ENCODE measurements around the gene EBF3.

The EBF3 gene

DNA sequence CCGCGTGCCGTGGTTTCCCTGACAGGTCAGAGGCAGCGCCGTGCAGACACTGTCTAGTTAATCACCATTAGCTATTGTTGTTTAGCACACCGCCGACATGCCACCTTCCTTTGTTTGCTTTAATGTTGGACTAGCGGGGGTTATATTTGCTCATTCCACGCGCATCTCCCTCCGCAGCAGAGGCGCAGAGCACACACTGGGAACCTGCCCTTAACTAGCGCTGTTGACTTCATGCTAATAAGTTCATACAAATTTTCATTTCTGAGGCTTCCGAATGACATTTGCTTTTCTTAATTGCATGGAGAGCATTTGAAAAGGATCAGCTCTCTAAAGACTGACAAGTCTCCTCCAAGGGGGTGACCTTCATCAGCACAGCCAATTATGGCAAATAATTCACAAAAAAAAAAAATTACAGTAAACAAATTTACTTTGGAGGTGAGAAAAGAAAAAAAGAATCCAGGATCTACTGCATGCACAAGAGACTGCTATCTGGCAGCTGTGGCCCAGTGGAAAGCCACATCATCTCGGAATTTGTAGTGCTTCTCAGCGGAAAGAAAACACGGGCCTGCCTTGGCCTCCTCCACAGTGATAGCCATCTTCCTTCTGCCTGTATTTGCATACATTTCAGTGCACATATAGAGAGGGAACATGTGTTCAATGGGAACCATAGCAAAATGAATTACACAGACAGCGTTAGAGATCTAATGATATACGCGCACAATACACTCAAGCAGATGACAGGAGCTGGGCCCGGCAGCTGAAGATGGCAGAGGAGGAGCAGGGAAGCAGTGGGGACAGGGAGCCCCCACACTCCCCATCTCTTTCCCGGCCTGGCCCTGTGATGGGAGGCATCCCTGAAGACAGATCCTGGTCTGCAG is 94.2 kb downstream of the EBF3 start:
- no peak for DNase-seq (ENCODE audit: low spot score)

- DNase-seq (ENCODE audit: low spot score), result no peak
Measured at GRCh38 chr10:129868449-129869035, 95.5 kb downstream of the EBF3 start.

DNA sequence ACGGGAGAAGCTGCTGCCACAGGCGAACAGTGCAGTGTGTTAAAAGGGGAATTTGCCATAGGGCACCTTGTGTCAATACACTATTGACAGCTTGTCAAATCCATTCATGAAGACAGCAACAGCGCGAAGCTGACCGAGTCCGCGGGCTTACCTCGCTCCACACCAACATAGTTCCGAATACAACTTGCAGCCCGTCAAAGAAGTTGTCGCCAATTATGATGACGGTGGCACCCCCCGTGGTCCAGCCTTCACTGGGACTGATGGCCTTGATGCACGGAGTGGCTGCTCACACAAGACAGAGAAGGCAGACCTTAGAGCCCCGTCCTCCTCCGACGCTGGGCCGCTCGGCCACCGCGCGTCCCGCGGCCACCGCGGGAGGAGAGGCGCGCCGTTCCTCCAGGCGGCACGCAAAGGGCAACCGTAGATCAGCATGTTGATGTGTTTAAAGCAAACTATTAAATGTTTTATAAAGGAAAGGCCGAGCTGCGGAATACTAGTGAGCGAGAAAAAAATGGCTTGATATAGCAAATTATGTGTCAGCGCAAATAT is 96.4 kb downstream of the EBF3 start:
- no peak for DNase-seq (ENCODE audit: low spot score)

GRCh38 chr10:129866894-129867293 is 97.2 kb downstream of the EBF3 start:
- no peak for DNase-seq (ENCODE audit: low spot score)

GRCh38 chr10:129865960-129866359 is 98.1 kb downstream of the EBF3 start:
- no peak for DNase-seq (ENCODE audit: low spot score)

- DNase-seq (ENCODE audit: low spot score), result no peak
Measured at GRCh38 chr10:129865413-129865812, 98.7 kb downstream of the EBF3 start.

GRCh38 chr10:129864601-129865126 is 99.4 kb downstream of the EBF3 start:
- no peak for DNase-seq (ENCODE audit: low spot score)

DNA sequence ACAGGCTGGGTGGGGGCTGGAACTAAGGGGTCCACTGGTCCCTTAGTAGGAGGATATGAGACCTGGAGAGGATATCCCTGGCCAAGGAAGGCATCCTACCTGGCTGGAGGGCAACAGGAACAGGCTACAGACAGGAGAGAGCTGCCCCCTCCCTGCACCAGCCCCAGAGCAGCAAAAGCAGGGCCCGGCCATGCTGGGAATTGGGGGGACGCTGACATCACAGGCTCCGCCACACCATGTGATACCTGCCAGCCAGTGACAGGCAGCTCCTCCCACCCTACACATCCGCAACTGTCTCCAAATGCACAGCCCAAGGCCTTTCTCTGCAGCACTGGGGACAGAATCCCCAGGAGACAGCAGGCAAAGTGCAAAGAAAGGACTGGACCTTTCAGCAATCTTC is 100.0 kb downstream of the EBF3 start:
- DNase-seq (ENCODE audit: low spot score), result no peak

DNA sequence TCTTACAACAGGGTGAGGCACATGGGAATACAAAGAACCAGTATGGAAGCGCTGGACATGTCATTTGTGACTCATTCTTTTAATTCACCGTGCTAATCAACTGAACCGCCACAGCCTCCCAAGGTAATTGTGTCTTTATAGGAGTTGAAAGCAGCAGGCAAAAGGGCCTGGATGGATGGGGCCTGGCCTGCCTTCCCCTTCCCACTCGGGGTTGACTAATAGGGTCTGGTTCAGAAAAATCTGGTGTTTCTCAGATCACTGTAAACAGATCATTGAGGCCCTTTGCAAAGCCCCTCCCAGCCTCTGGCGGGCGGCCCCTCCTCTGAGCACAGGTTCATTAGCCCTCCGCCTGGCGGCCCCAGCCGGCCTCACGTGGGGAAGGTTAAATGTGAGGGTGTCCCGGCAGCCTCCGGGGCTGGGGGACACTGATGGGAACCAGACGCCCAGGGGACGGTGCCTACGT is 100.8 kb downstream of the EBF3 start:
- DNase-seq (ENCODE audit: low spot score), result no peak

DNA sequence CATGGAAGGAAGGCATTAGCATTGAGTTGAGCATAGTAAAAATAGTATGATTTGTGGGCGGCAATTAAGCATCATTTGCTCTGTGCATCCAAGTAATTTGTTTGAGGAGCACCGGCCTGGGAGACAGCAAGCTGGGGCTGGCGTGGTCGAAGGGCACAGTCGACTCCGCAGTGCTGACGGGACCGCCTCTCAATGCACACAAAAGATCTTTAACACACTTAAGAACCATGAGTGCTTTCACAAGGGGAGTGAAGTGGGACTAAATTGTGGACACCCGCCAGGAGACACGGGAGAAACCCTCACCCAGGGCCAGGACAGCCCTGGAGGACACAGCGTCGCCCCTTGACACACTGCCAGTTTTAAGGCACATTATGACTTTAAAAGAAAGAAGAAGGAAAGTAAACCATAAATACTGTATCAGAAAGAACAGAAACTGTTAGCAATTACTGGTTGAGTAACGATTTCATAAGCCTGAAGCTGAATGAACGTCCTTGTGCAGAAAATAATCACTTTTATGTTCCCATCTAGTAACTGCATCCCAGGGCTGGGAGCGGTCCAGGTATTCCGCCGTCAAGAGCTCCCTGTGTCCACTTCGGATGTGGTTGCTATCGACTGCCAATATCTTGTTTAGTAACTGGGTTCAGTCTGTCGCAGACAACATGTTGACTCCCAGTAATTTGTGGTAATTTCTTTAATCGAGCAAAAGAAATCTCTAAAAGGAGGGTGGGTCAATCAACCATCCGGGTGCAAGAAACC is 102.1 kb downstream of the EBF3 start:
- DNase-seq (ENCODE audit: low spot score), result no peak

- no peak for DNase-seq (ENCODE audit: low spot score)
Measured at GRCh38 chr10:129860396-129860795, 103.7 kb downstream of the EBF3 start.

GRCh38 chr10:129859536-129859935 is 104.5 kb downstream of the EBF3 start:
- no peak for DNase-seq (ENCODE audit: low spot score)

GRCh38 chr10:129857242-129857960 is 106.7 kb downstream of the EBF3 start:
- DNase-seq (ENCODE audit: low spot score), result no peak

- no peak for DNase-seq (ENCODE audit: low spot score)
Measured at GRCh38 chr10:129855836-129856563, 108.1 kb downstream of the EBF3 start.

GRCh38 chr10:129854796-129855705 is 109.0 kb downstream of the EBF3 start:
- no peak for DNase-seq (ENCODE audit: low spot score)

DNA sequence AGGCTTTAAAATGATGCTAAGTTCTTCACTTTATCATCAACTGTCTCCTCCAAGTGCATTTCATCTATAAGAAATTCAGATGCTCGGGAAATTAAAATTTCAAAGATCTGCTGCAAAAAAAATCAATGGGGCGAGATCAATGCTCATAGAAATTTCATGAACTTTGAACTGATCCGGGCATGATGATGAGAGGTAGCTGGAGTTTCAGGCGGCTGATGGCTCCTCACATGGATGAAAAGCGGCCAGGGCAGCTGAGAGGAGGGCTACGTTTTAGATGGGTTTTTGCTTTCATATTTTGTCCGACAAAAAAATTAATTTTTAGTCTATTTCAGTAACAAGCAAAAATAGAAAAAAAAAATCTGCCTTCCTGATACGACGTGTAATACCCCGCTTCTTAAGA is 109.9 kb downstream of the EBF3 start:
- DNase-seq (ENCODE audit: low spot score), result no peak

DNA sequence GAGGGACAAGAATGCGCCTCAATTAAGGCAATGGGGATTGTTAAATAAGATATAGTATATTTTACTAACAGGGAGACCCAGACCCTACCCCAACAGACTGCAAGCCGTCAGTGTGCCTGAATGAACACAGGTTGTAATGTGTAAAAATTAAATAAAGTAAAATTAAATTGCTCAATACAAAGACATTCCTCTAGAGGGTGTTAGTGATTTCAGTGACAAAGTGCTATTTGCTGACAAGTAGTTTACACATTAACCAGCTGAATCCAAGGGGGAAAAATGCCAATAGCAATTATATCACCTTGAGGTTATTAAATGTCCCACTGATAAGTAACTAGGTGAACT is 110.5 kb downstream of the EBF3 start:
- DNase-seq (ENCODE audit: low spot score), result no peak

GRCh38 chr10:129852829-129853561 is 111.1 kb downstream of the EBF3 start:
- DNase-seq (ENCODE audit: low spot score), result no peak

DNA sequence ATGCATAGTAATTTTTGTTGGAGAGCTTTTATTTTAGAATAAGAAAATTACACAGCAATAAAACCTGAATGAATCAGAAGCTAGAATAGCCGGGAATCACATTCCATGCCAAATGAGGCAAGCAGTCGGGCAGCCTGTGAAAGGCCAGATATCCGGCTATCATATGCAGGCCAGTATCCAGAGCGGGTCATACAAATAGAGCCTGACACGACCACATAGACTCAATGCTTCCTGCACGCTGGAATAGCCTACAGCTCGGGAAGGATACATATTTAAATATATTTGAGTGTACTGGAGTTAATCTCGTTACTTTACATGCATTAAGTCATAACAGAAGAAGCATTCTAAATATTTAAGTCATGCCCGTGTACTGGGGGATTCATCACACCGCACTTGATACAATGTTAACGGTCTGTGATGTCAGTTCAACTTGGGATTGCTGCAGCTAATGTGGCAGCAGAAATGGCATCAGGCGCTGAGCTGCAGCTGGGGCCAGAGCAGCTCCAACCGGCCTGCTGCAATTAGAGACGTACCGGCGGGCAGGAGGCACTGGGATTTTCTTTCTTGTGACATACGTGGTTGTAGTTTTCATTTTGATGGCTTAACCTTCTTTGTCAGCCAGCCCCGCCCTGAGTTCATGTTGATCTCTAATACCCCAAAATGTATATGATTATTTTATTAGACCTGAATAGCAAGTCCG is 112.0 kb downstream of the EBF3 start:
- no peak for DNase-seq (ENCODE audit: low spot score)
